K562 (cell line): Measurements from ENCODE around the gene CFAP97D2. TPM values are rescaled to one million over a fixed set of nuclear protein-coding genes. Genes with fewer than 3 reads are reported as not detected.

Source experiments
- ARID1B ChIP-seq: fragments of 450-650 bp; IDR thresholded peaks from 2 replicates; pipeline ENCODE4 v1.6.1; 2016; ENCODE audit warnings: antibody characterized with exemption, mild to moderate bottlenecking, inconsistent platforms
- BMI1 ChIP-seq: fragments of 150-350 bp; IDR thresholded peaks from 2 replicates; pipeline ENCODE4 v1.6.1; 2014; ENCODE audit warnings: low read length
- DNMT1 ChIP-seq: fragments of 450-650 bp; IDR thresholded peaks from 2 replicates; pipeline ENCODE4 v1.6.1; 2016; ENCODE audit warnings: antibody characterized with exemption, mild to moderate bottlenecking
- ESRRA ChIP-seq: fragments of 450-650 bp; IDR thresholded peaks from 2 replicates; pipeline ENCODE4 v1.6.1; 2014; ENCODE audit warnings: low read depth, mild to moderate bottlenecking, moderate library complexity, borderline replicate concordance
- FOXJ2 ChIP-seq: fragments of 200-800 bp; sonication (Bioruptor generic); IDR thresholded peaks from 2 replicates; pipeline ENCODE4 v1.6.1; 2016; ENCODE audit warnings: missing genetic modification characterization, missing compliant biosample characterization
- GATAD2A ChIP-seq: fragments of 450-650 bp; IDR thresholded peaks from 2 replicates; pipeline ENCODE4 v1.6.1; 2017
- KLF16 ChIP-seq: IDR thresholded peaks from 2 replicates; pipeline ENCODE4 v1.6.1; 2016; ENCODE audit warnings: antibody characterized with exemption
- NR4A1 ChIP-seq, 2 experiments: fragments of 250-450 bp in 1 of 2; fragments of 450-650 bp in 1 of 2; sonication (Bioruptor Pico) in 1 of 2; IDR thresholded peaks; 2 replicates each; pipeline versions ENCODE4 v1.4.0 to v1.6.1; 2016 to 2020; ENCODE audit warnings: mild to moderate bottlenecking in 2 of 2, missing compliant biosample characterization in 1 of 2, missing genetic modification characterization in 1 of 2, moderate library complexity in 1 of 2
- OTX1 ChIP-seq: fragments of 450-650 bp; formaldehyde crosslinking; IDR thresholded peaks from 2 replicates; pipeline ENCODE4 v1.4.0; 2022; ENCODE audit warnings: mild to moderate bottlenecking
- TBP ChIP-seq: optimal IDR thresholded peaks from 2 replicates; pipeline ENCODE3; 2011; ENCODE audit warnings: low read depth, low read length, improper control_type of control experiment
- ZBED1 ChIP-seq: IDR thresholded peaks from 2 replicates; pipeline ENCODE4 v1.6.1; 2014
- ZBTB12 ChIP-seq: fragments of 250-450 bp; sonication (Bioruptor Pico); IDR thresholded peaks from 2 replicates; pipeline ENCODE4 v1.4.0; 2020
- ZC3H4 ChIP-seq: sonication (generic); formaldehyde crosslinking; IDR thresholded peaks from 2 replicates; pipeline ENCODE4 v1.9.0; 2021; ENCODE audit warnings: missing genetic modification reagents, borderline replicate concordance
- ZFP1 ChIP-seq: fragments of 450-650 bp; formaldehyde crosslinking; IDR thresholded peaks from 2 replicates; pipeline ENCODE4 v1.4.0; 2020; ENCODE audit warnings: mild to moderate bottlenecking, mixed read lengths
- ZFX ChIP-seq: sonication (generic); formaldehyde crosslinking; IDR thresholded peaks from 2 replicates; pipeline ENCODE4 v1.8.0; 2022; ENCODE audit warnings: mild to moderate bottlenecking, missing genetic modification reagents, moderate library complexity
- ZNF23 ChIP-seq: fragments of 250-450 bp; sonication (Bioruptor Pico); IDR thresholded peaks from 2 replicates; pipeline ENCODE4 v1.4.0; 2020; ENCODE audit warnings: mild to moderate bottlenecking
- ZNF766 ChIP-seq: fragments of 200-800 bp; sonication (Bioruptor generic); conservative IDR thresholded peaks from 2 replicates; pipeline ENCODE4 v1.6.1; 2016; ENCODE audit warnings: missing genetic modification characterization, missing compliant biosample characterization
- ZSCAN29 ChIP-seq: fragments of 450-650 bp; IDR thresholded peaks from 2 replicates; pipeline ENCODE4 v1.6.1; 2017
- polyA plus RNA-seq, 8 experiments: library from polyadenylated mRNA; depleted of rRNA in 4 of 8; stranded (reverse) in 5 of 8; unstranded in 3 of 8; fragments of >200 nt; fragmentation: Nextera tagmentation in 2 of 8; fragmentation: Illumina TruSeq in 1 of 8; extraction: Ambion mirVana in 2 of 8; extraction: Trizol in 1 of 8; gene quantifications; 2 replicates each; pipeline versions ENCODE4 v1.2.1 to v1.2.3, GENCODE V29; 2011 to 2014; ENCODE audit warnings: inconsistent platforms in 1 of 8, missing spikeins in 1 of 8
- total RNA-seq, 7 experiments: library from RNA; depleted of rRNA in 6 of 7; stranded (reverse); fragments of >200 nt in 6 of 7; fragmentation: Illumina TruSeq in 2 of 7; extraction: Trizol in 2 of 7; gene quantifications; 2 replicates each; pipeline versions ENCODE4 v1.2.1 to v1.2.3, GENCODE V29; 2011 to 2021; ENCODE audit warnings: low replicate concordance in 1 of 7
- TF ChIP-seq, protein P1 (sequence below): fragments of 250-450 bp; sonication (Bioruptor Pico); IDR thresholded peaks from 2 replicates; pipeline ENCODE4 v1.5.0; 2021; ENCODE audit warnings: mild to moderate bottlenecking, borderline replicate concordance

Gene CFAP97D2
- total and polyA plus RNA-seq, 9 of the 15 experiments (the other 6 are each of a cell fraction or from before 2014, with no cell fraction given) = not detected

DNA sequence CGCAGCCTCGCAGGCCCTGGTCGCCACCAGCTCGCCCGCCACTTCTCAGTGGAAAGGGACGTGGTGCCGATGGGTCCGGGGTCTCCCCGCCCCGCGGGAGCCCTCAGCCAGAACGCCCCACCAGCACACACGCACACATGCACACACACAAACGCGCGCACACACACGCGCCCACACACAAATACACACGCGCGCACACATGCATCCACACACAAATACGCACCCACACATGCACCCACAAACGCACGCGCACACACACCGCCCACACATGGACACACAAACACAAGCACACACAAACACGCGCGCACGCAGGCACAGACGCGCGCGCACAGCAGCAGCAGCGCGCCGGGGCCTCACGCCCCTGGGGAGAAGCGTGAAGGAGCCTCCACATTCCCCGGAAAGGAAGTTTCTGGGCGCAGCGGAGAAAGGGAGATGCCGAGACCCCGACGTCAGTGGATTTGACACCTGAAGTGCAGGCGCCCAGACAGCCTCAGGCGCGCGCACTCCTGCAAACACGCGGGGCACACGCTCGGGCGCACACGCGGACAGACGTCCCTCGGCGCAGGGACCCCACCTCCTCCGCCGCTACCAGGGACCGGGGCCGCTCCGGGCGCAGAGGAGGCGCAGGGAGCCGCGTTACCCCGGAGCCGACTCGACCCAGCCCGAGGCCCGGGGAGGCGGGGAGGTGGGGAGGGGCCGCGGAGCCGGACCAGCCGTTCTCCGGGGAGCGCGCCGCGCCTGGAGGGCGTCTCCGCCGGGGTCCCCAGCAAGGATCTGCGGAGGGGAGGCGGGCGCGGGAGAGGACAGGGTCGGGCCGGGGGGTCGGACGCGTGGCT lies 47.3 kb upstream of the CFAP97D2 start (continued):
- TF ChIP-seq, protein P1, sequence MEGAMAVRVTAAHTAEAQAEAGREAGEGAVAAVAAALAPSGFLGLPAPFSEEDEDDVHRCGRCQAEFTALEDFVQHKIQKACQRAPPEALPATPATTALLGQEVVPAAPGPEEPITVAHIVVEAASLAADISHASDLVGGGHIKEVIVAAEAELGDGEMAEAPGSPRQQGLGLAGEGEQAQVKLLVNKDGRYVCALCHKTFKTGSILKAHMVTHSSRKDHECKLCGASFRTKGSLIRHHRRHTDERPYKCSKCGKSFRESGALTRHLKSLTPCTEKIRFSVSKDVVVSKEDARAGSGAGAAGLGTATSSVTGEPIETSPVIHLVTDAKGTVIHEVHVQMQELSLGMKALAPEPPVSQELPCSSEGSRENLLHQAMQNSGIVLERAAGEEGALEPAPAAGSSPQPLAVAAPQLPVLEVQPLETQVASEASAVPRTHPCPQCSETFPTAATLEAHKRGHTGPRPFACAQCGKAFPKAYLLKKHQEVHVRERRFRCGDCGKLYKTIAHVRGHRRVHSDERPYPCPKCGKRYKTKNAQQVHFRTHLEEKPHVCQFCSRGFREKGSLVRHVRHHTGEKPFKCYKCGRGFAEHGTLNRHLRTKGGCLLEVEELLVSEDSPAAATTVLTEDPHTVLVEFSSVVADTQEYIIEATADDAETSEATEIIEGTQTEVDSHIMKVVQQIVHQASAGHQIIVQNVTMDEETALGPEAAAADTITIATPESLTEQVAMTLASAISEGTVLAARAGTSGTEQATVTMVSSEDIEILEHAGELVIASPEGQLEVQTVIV (CRISPR knock-in tag) = no peak
- TF ChIP-seq ZFX (CRISPR knock-in tag) (peak; percentile 37), TBP (no peak), NR4A1 (CRISPR knock-in tag; IDR thresholded peaks at IDR 0.05) (no peak), NR4A1 (tag; IDR thresholded peaks at IDR 0.05) (no peak), FOXJ2 (tag) (no peak), ZFP1 (CRISPR knock-in tag) (no peak), OTX1 (CRISPR knock-in tag) (no peak), ZNF766 (no peak), ZNF23 (CRISPR knock-in tag) (no peak), KLF16 (no peak), ARID1B (peak; percentile 51), ZBTB12 (no peak), ZC3H4 (CRISPR knock-in tag) (no peak), ESRRA (no peak), ZSCAN29 (no peak), DNMT1 (no peak), GATAD2A (peak; percentile 92), ZBED1 (no peak), BMI1 (no peak)
